Suprapubic skin (tissue), 4 donors: Measurements from ENCODE around the gene EHD4. TPM values are rescaled to one million over a fixed set of nuclear protein-coding genes. Genes with fewer than 3 reads are reported as not detected.

Source experiments
- DNase-seq, 2 donors: peaks; one replicate each; pipeline ENCODE4 v3.0.0-alpha.2; 2019; ENCODE audit warnings: low spot score in 2 of 2
- H3K27ac ChIP-seq: fragments of 200-600 bp; sonication (generic); one replicate; pipeline ENCODE4 v1.5.1; 2019
- H3K27me3 ChIP-seq: fragments of 200-600 bp; sonication (generic); one replicate; pipeline ENCODE4 v1.5.1; 2019
- H3K36me3 ChIP-seq: fragments of 200-600 bp; sonication (generic); one replicate; pipeline ENCODE4 v1.5.1; 2019
- H3K4me1 ChIP-seq: fragments of 200-600 bp; sonication (generic); one replicate; pipeline ENCODE4 v1.5.1; 2019
- H3K4me3 ChIP-seq: fragments of 200-600 bp; sonication (generic); one replicate; pipeline ENCODE4 v1.5.1; 2019; ENCODE audit warnings: mild to moderate bottlenecking
- H3K9me3 ChIP-seq: fragments of 200-600 bp; sonication (generic); one replicate; pipeline ENCODE4 v1.5.1; 2019
- EP300 ChIP-seq: sonication (generic); formaldehyde crosslinking; IDR thresholded peaks from one replicate; pipeline ENCODE4 v1.6.1; 2017; ENCODE audit warnings: antibody characterized with exemption
- POLR2A ChIP-seq, 2 donors: fragments of 450-650 bp; IDR thresholded peaks; one replicate each; pipeline ENCODE4 v1.6.1; 2017; ENCODE audit warnings: antibody characterized with exemption in 2 of 2, mild to moderate bottlenecking in 2 of 2, moderate library complexity in 2 of 2
- POLR2AphosphoS5 ChIP-seq, 3 donors: sonication (generic); formaldehyde crosslinking; IDR thresholded peaks; one replicate each; pipeline ENCODE4 v1.6.1; 2017; ENCODE audit warnings: antibody characterized with exemption in 3 of 3
- WGBS: methylation state at CpG from one replicate; pipeline ENCODE4 v1.1.5; 2018; 5-methylcytosine and 5-hydroxymethylcytosine counted together
- total RNA-seq, 4 donors: library from RNA; depleted of rRNA; stranded (reverse); fragments of >200 nt; gene quantifications; one replicate each; pipeline ENCODE4 v1.1.0, GENCODE V29; 2016
- TF ChIP-seq, protein P1 (sequence below), 2 donors: fragments of 200-600 bp in 1 of 2; fragments of 450-650 bp in 1 of 2; sonication (generic) in 1 of 2; IDR thresholded peaks; one replicate each; pipeline ENCODE4 v1.5.1; 2016 to 2019; ENCODE audit warnings: antibody characterized with exemption in 2 of 2, mild to moderate bottlenecking in 1 of 2, moderate library complexity in 1 of 2

Gene EHD4
- total RNA-seq, 4 donors from 2014 or later, result 16.0 to 31.4 (median 20.9) TPM

DNA sequence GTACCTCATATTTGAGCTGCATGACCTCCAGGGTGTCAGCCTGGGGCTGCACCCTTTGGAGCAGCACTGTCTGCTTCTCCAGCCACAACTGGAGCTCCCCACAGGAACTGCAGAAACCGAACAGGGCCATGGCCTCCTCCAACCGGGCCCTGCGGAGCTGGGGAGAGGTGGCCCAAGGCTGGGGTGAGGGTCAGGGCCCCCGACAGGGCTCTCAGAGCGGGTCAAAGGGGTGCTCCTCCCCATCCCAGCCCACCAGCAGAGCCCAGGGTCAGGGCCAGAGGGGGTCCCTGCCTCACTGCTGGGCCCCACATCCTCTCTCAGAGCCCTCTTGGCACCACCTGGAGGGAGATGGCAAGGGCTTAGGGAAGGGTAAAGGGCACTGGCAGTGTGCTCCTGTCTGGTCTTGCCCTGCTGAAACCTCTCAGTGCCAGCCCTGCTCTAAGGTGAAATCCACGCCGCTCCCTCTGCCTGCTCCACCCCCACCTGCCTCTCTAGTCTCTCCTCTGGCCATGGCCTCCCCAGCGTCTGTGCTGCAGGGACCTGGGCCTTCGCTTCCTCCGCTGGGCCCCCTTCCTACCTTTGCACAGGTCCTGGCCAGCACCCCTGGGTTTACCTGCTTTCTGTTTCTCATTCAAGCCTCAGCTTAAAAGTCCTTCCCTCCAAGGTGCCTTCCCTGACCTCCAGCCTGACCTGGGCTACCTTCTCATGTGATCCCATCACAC lies 92.0 kb downstream of the EHD4 start:
- Histone ChIP-seq H3K4me1 (peaks cover 43% of the 10 kb centered on the region), H3K9me3 (no peaks in the 10 kb centered on the region), H3K27me3 (peaks cover 9% of the 10 kb centered on the region), H3K27ac (no peak overlapping the region), H3K36me3 (no peaks in the 10 kb centered on the region), H3K4me3 (no peak overlapping the region)
- DNase-seq, result no peak
- 85% methylated on average over 5 of the region's 10 CpGs for WGBS
- no peak for TF ChIP-seq POLR2AphosphoS5 (IDR thresholded peaks at IDR 0.05)

GRCh38 chr15:41879321-41879845 lies 93.0 kb downstream of the EHD4 start:
- TF ChIP-seq POLR2AphosphoS5 (IDR thresholded peaks at IDR 0.05) (no peak), EP300 (no peak), POLR2A (IDR thresholded peaks at IDR 0.05) (no peak)
- TF ChIP-seq, protein P1, sequence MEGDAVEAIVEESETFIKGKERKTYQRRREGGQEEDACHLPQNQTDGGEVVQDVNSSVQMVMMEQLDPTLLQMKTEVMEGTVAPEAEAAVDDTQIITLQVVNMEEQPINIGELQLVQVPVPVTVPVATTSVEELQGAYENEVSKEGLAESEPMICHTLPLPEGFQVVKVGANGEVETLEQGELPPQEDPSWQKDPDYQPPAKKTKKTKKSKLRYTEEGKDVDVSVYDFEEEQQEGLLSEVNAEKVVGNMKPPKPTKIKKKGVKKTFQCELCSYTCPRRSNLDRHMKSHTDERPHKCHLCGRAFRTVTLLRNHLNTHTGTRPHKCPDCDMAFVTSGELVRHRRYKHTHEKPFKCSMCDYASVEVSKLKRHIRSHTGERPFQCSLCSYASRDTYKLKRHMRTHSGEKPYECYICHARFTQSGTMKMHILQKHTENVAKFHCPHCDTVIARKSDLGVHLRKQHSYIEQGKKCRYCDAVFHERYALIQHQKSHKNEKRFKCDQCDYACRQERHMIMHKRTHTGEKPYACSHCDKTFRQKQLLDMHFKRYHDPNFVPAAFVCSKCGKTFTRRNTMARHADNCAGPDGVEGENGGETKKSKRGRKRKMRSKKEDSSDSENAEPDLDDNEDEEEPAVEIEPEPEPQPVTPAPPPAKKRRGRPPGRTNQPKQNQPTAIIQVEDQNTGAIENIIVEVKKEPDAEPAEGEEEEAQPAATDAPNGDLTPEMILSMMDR (IDR thresholded peaks at IDR 0.05), result no peak
- no peak overlapping the region for H3K4me3 ChIP-seq
- WGBS, result 82% methylated on average over 8 of the region's 10 CpGs
- H3K27ac ChIP-seq, result no peak overlapping the region
- H3K9me3 ChIP-seq, result no peaks in the 10 kb centered on the region
- H3K27me3 ChIP-seq, result peaks cover 9% of the 10 kb centered on the region
- H3K4me1 ChIP-seq, result peaks cover 43% of the 10 kb centered on the region
- no peaks in the 10 kb centered on the region for H3K36me3 ChIP-seq
- DNase-seq, result no peak

- Histone ChIP-seq H3K9me3 (no peaks in the 10 kb centered on the region), H3K36me3 (no peaks in the 10 kb centered on the region), H3K4me1 (peaks cover 43% of the 10 kb centered on the region), H3K4me3 (no peak overlapping the region), H3K27me3 (peaks cover 9% of the 10 kb centered on the region), H3K27ac (no peak overlapping the region)
- no peak for DNase-seq
- 80% methylated on average over 5 of the region's 10 CpGs for WGBS
- TF ChIP-seq, protein P1 (IDR thresholded peaks at IDR 0.05), result no peak
- TF ChIP-seq EP300 (no peak), POLR2AphosphoS5 (IDR thresholded peaks at IDR 0.05) (no peak), POLR2A (IDR thresholded peaks at IDR 0.05) (no peak)
These were observed 94.0 kb downstream of the EHD4 start for GRCh38 chr15:41878355-41878699.

DNA sequence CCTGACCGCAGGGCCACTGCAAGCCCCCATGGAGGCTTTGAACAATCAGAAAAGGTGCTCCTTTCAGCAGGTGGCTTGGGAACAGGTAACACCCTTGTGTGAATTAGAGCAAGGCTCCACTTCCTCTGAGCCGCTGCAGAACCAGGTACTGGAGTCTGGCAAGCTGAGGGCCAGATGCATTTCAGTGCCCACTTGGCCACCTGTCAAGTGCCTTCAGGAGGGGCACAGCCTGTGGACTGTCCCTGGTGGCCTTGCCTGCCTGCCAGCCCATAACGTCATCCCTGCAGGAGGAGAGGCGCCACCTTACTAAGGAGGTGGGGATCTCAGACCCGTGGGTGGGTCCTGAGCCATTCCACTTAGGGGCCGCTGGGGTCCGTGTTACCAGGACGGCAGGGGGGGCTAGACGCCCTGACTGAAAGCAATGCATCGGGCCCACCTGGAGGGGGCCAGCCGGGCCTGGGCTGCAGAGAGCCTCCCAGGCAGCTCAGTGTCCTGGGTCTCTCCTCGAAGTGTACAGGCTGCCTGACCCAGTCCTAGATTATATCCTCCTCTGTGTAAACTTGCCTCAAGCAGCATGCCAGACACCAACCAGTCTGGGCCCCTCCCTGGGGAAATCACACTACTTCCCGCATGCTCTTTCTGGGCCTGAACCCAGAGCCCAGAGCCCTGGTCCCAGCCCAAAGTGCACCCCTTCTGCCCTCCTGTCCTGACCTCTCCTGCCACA lies 94.6 kb downstream of the EHD4 start:
- WGBS, result 80% methylated on average over 8 of the region's 13 CpGs
- H3K36me3 ChIP-seq, result no peaks in the 10 kb centered on the region
- H3K4me1 ChIP-seq, result peaks cover 41% of the 10 kb centered on the region
- H3K27ac ChIP-seq, result no peak overlapping the region
- peaks cover 9% of the 10 kb centered on the region for H3K27me3 ChIP-seq
- no peak overlapping the region for H3K4me3 ChIP-seq
- no peak for DNase-seq
- H3K9me3 ChIP-seq, result no peaks in the 10 kb centered on the region
- TF ChIP-seq, protein P1 (IDR thresholded peaks at IDR 0.05), result no peak
- TF ChIP-seq EP300 (no peak), POLR2A (IDR thresholded peaks at IDR 0.05) (no peak), POLR2AphosphoS5 (IDR thresholded peaks at IDR 0.05) (no peak)

GRCh38 chr15:41876689-41877088 lies 95.7 kb downstream of the EHD4 start:
- Histone ChIP-seq H3K4me3 (no peak overlapping the region), H3K36me3 (no peaks in the 10 kb centered on the region), H3K9me3 (no peaks in the 10 kb centered on the region), H3K27ac (no peak overlapping the region), H3K27me3 (peaks cover 9% of the 10 kb centered on the region), H3K4me1 (peaks cover 30% of the 10 kb centered on the region)
- no peak for DNase-seq
- TF ChIP-seq POLR2A (IDR thresholded peaks at IDR 0.05) (no peak), EP300 (no peak), POLR2AphosphoS5 (IDR thresholded peaks at IDR 0.05) (no peak)
- TF ChIP-seq, protein P1 (IDR thresholded peaks at IDR 0.05), result no peak
- 64% methylated on average over 7 of the region's 12 CpGs for WGBS
